ENCODE results near the gene ANKFY1.

- TF ChIP-seq CTCF (IDR thresholded peaks at IDR 0.05) (no peak), POLR2A (IDR thresholded peaks at IDR 0.05) (no peak)
Observed at GRCh38 chr17:4175921-4176807, 87.6 kb downstream of the ANKFY1 start.
